GM12878 (cell line): ENCODE results near the gene ZNF653.

Experiments
- CTCF ChIP-seq, 3 experiments: IDR thresholded peaks in 2 of 3; conservative IDR thresholded peaks in 1 of 3; 2 replicates each; pipeline ENCODE4 v1.5.1; 2011; ENCODE audit warnings: low read depth in 3 of 3, low read length in 3 of 3, mild to moderate bottlenecking in 3 of 3, control low read depth in 2 of 3, moderate library complexity in 2 of 3, inconsistent platforms in 1 of 3, mixed read lengths in 1 of 3; ENCODE audit not compliant: control insufficient read depth in 2 of 3, insufficient read depth in 1 of 3; ENCODE audit errors: extremely low read depth in 1 of 3
- EZH2 ChIP-seq: IDR thresholded peaks from 2 replicates; pipeline ENCODE4 v1.6.1; 2012; ENCODE audit warnings: low read depth, mild to moderate bottlenecking, control low read depth, inconsistent platforms, low read length, borderline replicate concordance; ENCODE audit not compliant: control insufficient read depth
- STAT3 ChIP-seq: IDR thresholded peaks from 2 replicates; pipeline ENCODE4 v1.6.1; 2011; ENCODE audit warnings: low read depth, low read length, improper control_type of control experiment
- USF2 ChIP-seq: IDR thresholded peaks from 2 replicates; pipeline ENCODE4 v1.6.1; 2011; ENCODE audit warnings: low read depth, low read length, improper control_type of control experiment, borderline replicate concordance

- TF ChIP-seq USF2 = no peak
- no peak for TF ChIP-seq CTCF (IDR thresholded peaks at IDR 0.05 in 2 of 3, conservative IDR thresholded peaks at IDR 0.05 in 1 of 3; ENCODE audit: control insufficient read depth in 2 of 3, extremely low read depth in 1 of 3, insufficient read depth in 1 of 3, low read depth in 3 of 3, low read length in 3 of 3)
- TF ChIP-seq STAT3 = no peak
- no peak for TF ChIP-seq EZH2
Measured at GRCh38 chr19:11457115-11457514, 48.5 kb downstream of the ZNF653 start.
